HUDEP-2 (cell line): Measurements from ENCODE around the gene MAP2K4.

Experiments
- DNase-seq, 76 experiments: peaks; one replicate each; lab custom pipeline; 2025; ENCODE audit not compliant: unreplicated experiment in 76 of 76; lab: John Stamatoyannopoulos, UW

Gene MAP2K4

GRCh38 chr17:12085076-12085949 lies 64.6 kb downstream of the MAP2K4 start:
- DNase-seq = peak in 2 of 76 experiments; percentile 1 to 6

- no peak for DNase-seq
These were observed 67.4 kb downstream of the MAP2K4 start for GRCh38 chr17:12088035-12088434.

GRCh38 chr17:12089809-12090384 lies 69.2 kb downstream of the MAP2K4 start:
- DNase-seq = no peak

- no peak for DNase-seq
These were observed 73.7 kb downstream of the MAP2K4 start for GRCh38 chr17:12094336-12094735.

GRCh38 chr17:12095522-12095921 lies 74.8 kb downstream of the MAP2K4 start:
- DNase-seq = no peak

GRCh38 chr17:12097326-12097725 lies 76.6 kb downstream of the MAP2K4 start:
- DNase-seq = no peak

- no peak for DNase-seq
These were observed 77.9 kb downstream of the MAP2K4 start for GRCh38 chr17:12098568-12098967.

GRCh38 chr17:12099412-12099811 lies 78.7 kb downstream of the MAP2K4 start:
- no peak for DNase-seq

- no peak for DNase-seq
These were observed 84.2 kb downstream of the MAP2K4 start for GRCh38 chr17:12104831-12105230.

GRCh38 chr17:12107905-12108304 lies 87.2 kb downstream of the MAP2K4 start:
- DNase-seq = no peak

GRCh38 chr17:12110906-12111305 lies 90.2 kb downstream of the MAP2K4 start:
- no peak for DNase-seq

- DNase-seq = no peak
These were observed 92.5 kb downstream of the MAP2K4 start for GRCh38 chr17:12113156-12113555.

GRCh38 chr17:12114686-12115418 lies 94.2 kb downstream of the MAP2K4 start:
- DNase-seq = no peak

GRCh38 chr17:12116143-12116542 lies 95.5 kb downstream of the MAP2K4 start:
- no peak for DNase-seq

GRCh38 chr17:12118617-12119016 lies 97.9 kb downstream of the MAP2K4 start:
- DNase-seq = no peak

- no peak for DNase-seq
These were observed 101.4 kb downstream of the MAP2K4 start for GRCh38 chr17:12122075-12122474.

GRCh38 chr17:12127177-12127576 lies 106.5 kb downstream of the MAP2K4 start:
- no peak for DNase-seq

- DNase-seq = no peak
These were observed 107.0 kb downstream of the MAP2K4 start for GRCh38 chr17:12127667-12128066.

GRCh38 chr17:12128946-12129345 lies 108.3 kb downstream of the MAP2K4 start:
- no peak for DNase-seq

- no peak for DNase-seq
These were observed 112.5 kb downstream of the MAP2K4 start for GRCh38 chr17:12133183-12133582.

- DNase-seq = no peak
These were observed 113.4 kb downstream of the MAP2K4 start for GRCh38 chr17:12134101-12134500.

- no peak for DNase-seq
These were observed 113.9 kb downstream of the MAP2K4 start for GRCh38 chr17:12134587-12134986.
